HepG2 (cell line): ENCODE measurements around the gene PDGFB. TPM values are rescaled to one million over a fixed set of nuclear protein-coding genes. Genes with fewer than 3 reads are reported as not detected.

Experiments used
- GTF2F1 ChIP-seq: fragments of 150-350 bp; IDR thresholded peaks from 2 replicates; pipeline ENCODE4 v1.6.1; 2014; ENCODE audit warnings: low read length
- IRX3 ChIP-seq: sonication (generic); formaldehyde crosslinking; IDR thresholded peaks from 2 replicates; pipeline ENCODE4 v1.8.1; 2023; ENCODE audit warnings: mild to moderate bottlenecking, low read depth, missing genetic modification reagents, borderline replicate concordance
- NFYC ChIP-seq: IDR thresholded peaks from 2 replicates; pipeline ENCODE4 v1.6.1; 2016; ENCODE audit warnings: missing genetic modification reagents, missing compliant biosample characterization
- RCOR2 ChIP-seq: IDR thresholded peaks from 2 replicates; pipeline ENCODE4 v1.6.1; 2016; ENCODE audit warnings: missing biosample characterization, missing genetic modification reagents
- STAG1 ChIP-seq: sonication (generic); formaldehyde crosslinking; IDR thresholded peaks from 2 replicates; pipeline ENCODE4 v1.4.0; 2020; ENCODE audit warnings: missing genetic modification reagents
- ZKSCAN1 ChIP-seq: fragments of 150-350 bp; IDR thresholded peaks from 2 replicates; pipeline ENCODE4 v1.6.1; 2014; ENCODE audit warnings: low read length
- ZNF296 ChIP-seq: sonication (generic); formaldehyde crosslinking; conservative IDR thresholded peaks from 2 replicates; pipeline ENCODE4 v1.5.0; 2020; ENCODE audit warnings: mild to moderate bottlenecking, missing genetic modification reagents
- ZNF644 ChIP-seq: IDR thresholded peaks from 2 replicates; pipeline ENCODE4 v1.6.1; 2016; ENCODE audit warnings: low read depth
- ZNF720 ChIP-seq: sonication (generic); formaldehyde crosslinking; IDR thresholded peaks from 2 replicates; pipeline ENCODE4 v1.4.0; 2020; ENCODE audit warnings: missing genetic modification reagents
- polyA plus RNA-seq, 8 experiments: library from polyadenylated mRNA; depleted of rRNA in 3 of 8; stranded (reverse) in 7 of 8; unstranded in 1 of 8; fragments of >200 nt; fragmentation: Illumina TruSeq in 4 of 8; extraction: Trizol in 4 of 8; gene quantifications; 2 replicates each; pipeline versions ENCODE4 v1.2.1 to v1.2.3, GENCODE V29; 2011 to 2016; ENCODE audit warnings: low read depth in 4 of 8, missing spikeins in 1 of 8, mixed read lengths in 1 of 8; ENCODE audit not compliant: insufficient read depth in 1 of 8
- total RNA-seq, 5 experiments: library from RNA; depleted of rRNA; stranded (reverse); fragments of >200 nt; fragmentation: Illumina TruSeq; extraction: Trizol; gene quantifications; 2 replicates each; pipeline ENCODE4 v1.2.3, GENCODE V29; 2016; ENCODE audit warnings: low read depth in 1 of 5
- TF ChIP-seq, protein P1 (sequence below): sonication (generic); formaldehyde crosslinking; IDR thresholded peaks from 2 replicates; pipeline ENCODE4 v1.4.0; 2020; ENCODE audit warnings: missing genetic modification reagents
- TF ChIP-seq, protein P2 (sequence below): sonication (generic); formaldehyde crosslinking; IDR thresholded peaks from 2 replicates; pipeline ENCODE4 v1.4.0; 2020; ENCODE audit warnings: missing genetic modification reagents

Gene PDGFB
- total and polyA plus RNA-seq, 2 of the 13 experiments (the other 11 are each of a cell fraction or from before 2014, with no cell fraction given): 1.4 to 10.1 TPM

DNA sequence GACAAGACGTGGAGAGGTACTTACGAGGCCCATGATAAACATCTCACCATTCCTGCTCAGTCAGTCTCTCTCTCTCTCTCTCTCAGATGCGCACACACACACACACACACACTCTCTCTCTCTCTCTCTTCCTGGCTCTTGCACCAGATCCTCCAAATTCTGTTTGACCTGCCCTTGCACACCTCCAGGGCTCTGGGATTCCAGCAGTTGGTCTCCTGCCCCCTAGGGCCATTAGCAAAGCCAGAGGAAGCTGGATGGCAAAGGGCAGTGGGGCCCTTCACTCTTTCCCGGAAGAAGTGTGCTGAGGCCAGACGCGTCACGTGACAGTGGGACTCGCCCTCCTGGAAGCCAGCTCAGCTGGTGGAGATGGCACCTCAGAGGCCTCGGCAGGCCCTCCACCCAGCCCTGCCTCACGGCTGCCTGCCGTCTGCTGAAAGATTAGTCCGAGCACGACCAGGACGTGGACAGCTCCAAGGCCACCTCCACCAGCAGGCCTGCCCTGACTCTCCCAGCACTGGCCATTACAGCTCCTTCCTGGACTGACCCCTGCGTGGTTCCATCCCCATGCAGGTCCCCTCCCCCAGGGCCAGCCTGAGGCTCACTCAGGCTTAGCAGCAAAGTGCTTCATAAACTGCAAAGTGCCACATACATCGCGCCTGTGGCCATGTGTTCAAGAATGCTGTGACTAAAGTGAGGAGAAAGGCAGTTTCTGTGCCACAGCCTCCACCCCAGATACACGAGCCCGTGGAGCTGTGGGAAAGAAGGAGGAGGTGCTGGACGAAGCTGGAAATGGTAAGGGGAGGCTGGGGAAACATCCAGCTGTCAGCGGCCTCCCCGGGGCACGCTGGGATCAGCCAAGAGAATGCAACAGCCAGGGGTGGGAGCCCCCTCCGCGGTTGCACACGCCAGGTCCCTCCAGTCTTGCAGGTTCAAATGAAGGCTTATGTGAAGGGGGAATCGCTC is 3.7 kb downstream of the PDGFB start (continued):
- TF ChIP-seq, protein P1, sequence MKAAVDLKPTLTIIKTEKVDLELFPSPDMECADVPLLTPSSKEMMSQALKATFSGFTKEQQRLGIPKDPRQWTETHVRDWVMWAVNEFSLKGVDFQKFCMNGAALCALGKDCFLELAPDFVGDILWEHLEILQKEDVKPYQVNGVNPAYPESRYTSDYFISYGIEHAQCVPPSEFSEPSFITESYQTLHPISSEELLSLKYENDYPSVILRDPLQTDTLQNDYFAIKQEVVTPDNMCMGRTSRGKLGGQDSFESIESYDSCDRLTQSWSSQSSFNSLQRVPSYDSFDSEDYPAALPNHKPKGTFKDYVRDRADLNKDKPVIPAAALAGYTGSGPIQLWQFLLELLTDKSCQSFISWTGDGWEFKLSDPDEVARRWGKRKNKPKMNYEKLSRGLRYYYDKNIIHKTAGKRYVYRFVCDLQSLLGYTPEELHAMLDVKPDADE (CRISPR knock-in tag): 0 out of 2 replicates have a peak, but pooled peaks have one; percentile 38
- 0 out of 2 replicates have a peak, but pooled peaks have one; percentile 51 for TF ChIP-seq RCOR2
- no peak for TF ChIP-seq ZNF720
- no peak; the same call in 1 of the 2 replicates for TF ChIP-seq ZNF296 (CRISPR knock-in tag)
- TF ChIP-seq ZKSCAN1: no peak
- no peak for TF ChIP-seq IRX3 (CRISPR knock-in tag)
- TF ChIP-seq, protein P2, sequence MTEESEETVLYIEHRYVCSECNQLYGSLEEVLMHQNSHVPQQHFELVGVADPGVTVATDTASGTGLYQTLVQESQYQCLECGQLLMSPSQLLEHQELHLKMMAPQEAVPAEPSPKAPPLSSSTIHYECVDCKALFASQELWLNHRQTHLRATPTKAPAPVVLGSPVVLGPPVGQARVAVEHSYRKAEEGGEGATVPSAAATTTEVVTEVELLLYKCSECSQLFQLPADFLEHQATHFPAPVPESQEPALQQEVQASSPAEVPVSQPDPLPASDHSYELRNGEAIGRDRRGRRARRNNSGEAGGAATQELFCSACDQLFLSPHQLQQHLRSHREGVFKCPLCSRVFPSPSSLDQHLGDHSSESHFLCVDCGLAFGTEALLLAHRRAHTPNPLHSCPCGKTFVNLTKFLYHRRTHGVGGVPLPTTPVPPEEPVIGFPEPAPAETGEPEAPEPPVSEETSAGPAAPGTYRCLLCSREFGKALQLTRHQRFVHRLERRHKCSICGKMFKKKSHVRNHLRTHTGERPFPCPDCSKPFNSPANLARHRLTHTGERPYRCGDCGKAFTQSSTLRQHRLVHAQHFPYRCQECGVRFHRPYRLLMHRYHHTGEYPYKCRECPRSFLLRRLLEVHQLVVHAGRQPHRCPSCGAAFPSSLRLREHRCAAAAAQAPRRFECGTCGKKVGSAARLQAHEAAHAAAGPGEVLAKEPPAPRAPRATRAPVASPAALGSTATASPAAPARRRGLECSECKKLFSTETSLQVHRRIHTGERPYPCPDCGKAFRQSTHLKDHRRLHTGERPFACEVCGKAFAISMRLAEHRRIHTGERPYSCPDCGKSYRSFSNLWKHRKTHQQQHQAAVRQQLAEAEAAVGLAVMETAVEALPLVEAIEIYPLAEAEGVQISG (CRISPR knock-in tag): peak; percentile 77
- TF ChIP-seq ZNF644 (CRISPR knock-in tag): peak; percentile 95
- peak; percentile 53; the same call in 1 of the 2 replicates for TF ChIP-seq NFYC (CRISPR knock-in tag)
- TF ChIP-seq STAG1 (CRISPR knock-in tag): no peak; the same call in 1 of the 2 replicates
- TF ChIP-seq GTF2F1: no peak
